H1 (cell line): ENCODE measurements around the gene SLC2A8. TPM values are rescaled to one million over a fixed set of nuclear protein-coding genes. Genes with fewer than 3 reads are reported as not detected.

Experiments used
- CTCF ChIA-PET: fragments of 300-600 bp; sonication (Branson Sonifier 250); formaldehyde crosslinking; loops from one replicate; lab custom pipeline; 2021; ENCODE audit not compliant: partially characterized antibody; lab: Charles Lee
- POLR2A ChIA-PET: fragments of 300-600 bp; sonication (Branson Sonifier 250); formaldehyde crosslinking; loops from one replicate; lab custom pipeline; 2021; ENCODE audit warnings: inconsistent platforms; ENCODE audit not compliant: partially characterized antibody; lab: Charles Lee
- DNase-seq, 2 experiments: peaks; one replicate each; pipeline versions ENCODE4 v3.0.0 to v3.0.0-alpha.2; 2010 to 2022; ENCODE audit warnings: low spot score in 2 of 2, low read depth in 1 of 2, mixed read lengths in 1 of 2
- FAIRE-seq: peaks from 2 replicates; lab custom pipeline; 2011; peaks lifted over from hg19 to GRCh38; lab: Jason Lieb, UNC
- H2AFZ ChIP-seq: 2 replicates; pipeline ENCODE4 v1.8.1; 2012; ENCODE audit warnings: low read length, inconsistent platforms
- H2AK5ac ChIP-seq: 2 replicates; pipeline ENCODE4 v1.6.1; 2013; ENCODE audit warnings: low read depth, low read length
- H2BK120ac ChIP-seq: replicated peaks from 2 replicates; pipeline ENCODE3; 2013; ENCODE audit warnings: low read depth, low read length, inconsistent platforms
- H2BK12ac ChIP-seq: 2 replicates; pipeline ENCODE4 v1.6.1; 2013; ENCODE audit warnings: low read depth, low read length
- H2BK15ac ChIP-seq: 2 replicates; pipeline ENCODE4 v1.6.1; 2013; ENCODE audit warnings: low read length
- H2BK20ac ChIP-seq: 2 replicates; pipeline ENCODE4 v1.6.1; 2013; ENCODE audit warnings: low read length
- H2BK5ac ChIP-seq: 2 replicates; pipeline ENCODE4 v1.6.1; 2013; ENCODE audit warnings: low read depth, low read length
- H3K14ac ChIP-seq: 2 replicates; pipeline ENCODE4 v1.6.1; 2013; ENCODE audit warnings: inconsistent platforms; ENCODE audit not compliant: insufficient read length
- H3K18ac ChIP-seq: 2 replicates; pipeline ENCODE4 v1.6.1; 2013; ENCODE audit warnings: low read length; ENCODE audit errors: extremely low read depth
- H3K23ac ChIP-seq: 2 replicates; pipeline ENCODE4 v1.6.1; 2013; ENCODE audit warnings: inconsistent platforms; ENCODE audit not compliant: insufficient read length
- H3K23me2 ChIP-seq: 2 replicates; pipeline ENCODE4 v1.6.1; 2013; ENCODE audit warnings: low read depth, low read length
- H3K27ac ChIP-seq: 2 replicates; pipeline ENCODE4 v1.6.1; 2011; ENCODE audit warnings: low read depth, low read length, inconsistent platforms
- H3K27me3 ChIP-seq, 4 experiments: replicated peaks in 1 of 4; 1 replicate in 1 of 4; 2 replicates in 3 of 4; pipeline versions ENCODE4 v1.6.1 to v1.8.1; 2011 to 2013; ENCODE audit warnings: low read length in 3 of 4, mild to moderate bottlenecking in 3 of 4, inconsistent platforms in 2 of 4, mixed read lengths in 2 of 4, moderate library complexity in 1 of 4; ENCODE audit not compliant: control insufficient read depth in 3 of 4, insufficient read depth in 3 of 4; ENCODE audit errors: extremely low read depth in 1 of 4
- H3K36me3 ChIP-seq, 4 experiments: 2 replicates each; pipeline versions ENCODE4 v1.6.1 to v1.8.1; 2011 to 2013; ENCODE audit warnings: mild to moderate bottlenecking in 4 of 4, low read length in 3 of 4, moderate library complexity in 2 of 4, control low read depth in 1 of 4, inconsistent platforms in 1 of 4; ENCODE audit not compliant: insufficient read depth in 4 of 4, control insufficient read depth in 2 of 4
- H3K4ac ChIP-seq: replicated peaks from 2 replicates; pipeline ENCODE3; 2013; ENCODE audit warnings: low read length, low read depth, mixed read lengths, inconsistent platforms; ENCODE audit not compliant: insufficient read length
- H3K4me1 ChIP-seq, 4 experiments: replicated peaks in 1 of 4; 1 replicate in 1 of 4; 2 replicates in 3 of 4; pipeline versions ENCODE4 v1.6.1 to v1.8.1; 2011 to 2013; ENCODE audit warnings: low read length in 3 of 4, inconsistent platforms in 2 of 4, mixed read lengths in 1 of 4; ENCODE audit not compliant: insufficient read depth in 4 of 4, control insufficient read depth in 3 of 4
- H3K4me2 ChIP-seq, 2 experiments: 2 replicates each; pipeline versions ENCODE4 v1.6.1 to v1.8.1; 2011 to 2013; ENCODE audit warnings: low read depth in 2 of 2, low read length in 2 of 2, control low read depth in 1 of 2, inconsistent platforms in 1 of 2, mild to moderate bottlenecking in 1 of 2; ENCODE audit not compliant: insufficient read depth in 1 of 2
- H3K4me3 ChIP-seq, 4 experiments: fragments of 200-600, 300-600 bp in 1 of 4; sonication (generic), shearing (Covaris generic), sonication (Bioruptor Twin) in 1 of 4; 2 replicates each; pipeline versions ENCODE4 v1.5.1 to v1.8.1; 2011 to 2016; ENCODE audit warnings: low read length in 4 of 4, low read depth in 3 of 4, control low read depth in 2 of 4, inconsistent platforms in 2 of 4, mild to moderate bottlenecking in 2 of 4, mixed read lengths in 1 of 4, moderate library complexity in 1 of 4; ENCODE audit not compliant: insufficient read depth in 2 of 4; ENCODE audit errors: extremely low read depth in 1 of 4
- H3K56ac ChIP-seq: replicated peaks from 2 replicates; pipeline ENCODE3; 2013; ENCODE audit warnings: low read depth, mild to moderate bottlenecking, mixed read lengths, low read length, inconsistent platforms; ENCODE audit not compliant: insufficient read length
- H3K79me1 ChIP-seq: 2 replicates; pipeline ENCODE4 v1.6.1; 2013; ENCODE audit warnings: low read depth, low read length, control low read depth
- H3K79me2 ChIP-seq, 2 experiments: 2 replicates each; pipeline versions ENCODE4 v1.6.1 to v1.8.1; 2012 to 2013; ENCODE audit warnings: low read length in 2 of 2, mild to moderate bottlenecking in 2 of 2, inconsistent platforms in 1 of 2; ENCODE audit not compliant: insufficient read depth in 2 of 2, control insufficient read depth in 1 of 2
- H3K9ac ChIP-seq, 4 experiments: replicated peaks in 1 of 4; 1 replicate in 1 of 4; 2 replicates in 3 of 4; pipeline versions ENCODE4 v1.6.1 to v1.8.1; 2011 to 2013; ENCODE audit warnings: low read depth in 3 of 4, low read length in 3 of 4, control low read depth in 2 of 4, mild to moderate bottlenecking in 2 of 4, moderate library complexity in 2 of 4, inconsistent platforms in 1 of 4; ENCODE audit errors: extremely low read depth in 1 of 4
- H3K9me3 ChIP-seq, 2 experiments: 2 replicates each; pipeline versions ENCODE4 v1.6.1 to v1.8.1; 2012 to 2013; ENCODE audit warnings: mild to moderate bottlenecking in 2 of 2, moderate library complexity in 2 of 2, control low read depth in 1 of 2, inconsistent platforms in 1 of 2, low read depth in 1 of 2, low read length in 1 of 2, mixed read lengths in 1 of 2; ENCODE audit not compliant: insufficient read depth in 2 of 2
- H4K20me1 ChIP-seq, 2 experiments: replicated peaks in 1 of 2; 2 replicates each; pipeline versions ENCODE3 to v1.8.1; 2011 to 2013; ENCODE audit warnings: inconsistent platforms in 2 of 2, low read length in 2 of 2, mild to moderate bottlenecking in 1 of 2; ENCODE audit not compliant: insufficient read depth in 2 of 2, control insufficient read depth in 1 of 2
- H4K5ac ChIP-seq: 2 replicates; pipeline ENCODE4 v1.6.1; 2013; ENCODE audit warnings: low read length, low read depth, mixed read lengths, inconsistent platforms; ENCODE audit not compliant: insufficient read length
- H4K8ac ChIP-seq: 2 replicates; pipeline ENCODE4 v1.8.0; 2013; ENCODE audit warnings: mild to moderate bottlenecking, moderate library complexity, low read length, inconsistent platforms; ENCODE audit not compliant: insufficient read depth; ENCODE audit errors: extremely low read depth
- H4K91ac ChIP-seq: replicated peaks from 2 replicates; pipeline ENCODE3; 2013; ENCODE audit warnings: low read length, mixed read lengths, inconsistent platforms; ENCODE audit not compliant: insufficient read length
- BCL11A ChIP-seq, 2 experiments: IDR thresholded peaks; one replicate each; pipeline ENCODE4 v1.6.1; 2011; ENCODE audit warnings: low read depth in 2 of 2, low read length in 2 of 2, mild to moderate bottlenecking in 2 of 2
- WGBS, 2 experiments: shearing (Covaris generic) in 1 of 2; methylation state at CpG; one replicate each; pipeline versions ENCODE4 v1.1.6 to v1.1.7; 2013 to 2015; ENCODE audit warnings: low lambda C conversion rate in 2 of 2, mixed read lengths in 2 of 2, inconsistent platforms in 1 of 2, low coverage in 1 of 2, missing lambda C conversion rate in 1 of 2; ENCODE audit not compliant: insufficient replicate concordance in 2 of 2, insufficient coverage in 1 of 2, insufficient read length in 1 of 2; ENCODE audit errors: extremely low coverage in 1 of 2, missing lambda C conversion rate in 1 of 2; 5-methylcytosine and 5-hydroxymethylcytosine counted together
- polyA plus RNA-seq, 7 experiments: library from polyadenylated mRNA; depleted of rRNA in 3 of 7; stranded (reverse) in 5 of 7; unstranded in 2 of 7; fragments of >200 nt in 5 of 7; fragments of 200-250 nt in 2 of 7; gene quantifications; 1 replicate in 5 of 7; 2 replicates in 1 of 7; 4 replicates in 1 of 7; pipeline versions ENCODE4 v1.2.1 to v1.2.3, GENCODE V29; 2011 to 2013; ENCODE audit warnings: missing spikeins in 2 of 7, mixed read lengths in 2 of 7
- total RNA-seq: library from RNA; stranded (reverse); fragmentation: NEBNext Ultra II Directional; extraction: Animal tissue kit (Norgen Biotek cat#: 25700); gene quantifications from 2 replicates; pipeline ENCODE4 v1.2.1, GENCODE V29; 2021

SLC2A8 gene
- total and polyA plus RNA-seq, 2 of the 8 experiments (the other 6 are each of a cell fraction or from before 2014, with no cell fraction given): 24.6 to 36.4 TPM

DNA sequence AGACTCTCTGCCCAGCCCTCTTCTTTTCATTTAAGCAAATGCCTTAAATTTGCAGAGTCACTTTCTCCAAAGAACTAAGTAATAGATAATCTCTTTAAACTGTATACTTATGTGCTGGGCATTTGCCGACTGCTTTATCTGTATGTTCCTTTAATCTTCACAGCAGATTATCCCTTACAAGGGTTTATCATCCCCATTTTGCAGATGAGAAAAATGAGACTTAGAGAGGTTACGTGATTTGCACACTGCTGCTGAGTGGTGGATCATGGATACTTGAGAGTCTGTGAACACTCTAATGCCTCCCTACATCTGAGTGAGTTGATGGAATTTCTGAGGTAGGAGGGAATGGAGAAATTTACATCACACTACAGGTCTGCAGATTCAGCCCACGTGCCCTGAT, 31.4 kb downstream of the SLC2A8 start:
- no peak for FAIRE-seq
- H2BK120ac ChIP-seq: no peak overlapping the region
- CTCF ChIA-PET: no interaction called here
- no peak overlapping the region for H4K8ac ChIP-seq
- no peak overlapping the region for H3K9ac ChIP-seq
- no peak overlapping the region for H2AFZ ChIP-seq
- no peak overlapping the region for H3K18ac ChIP-seq
- TF ChIP-seq BCL11A (IDR thresholded peaks at IDR 0.05; ENCODE audit: low read depth in 2 of 2, low read length in 2 of 2): no peak
- peaks cover 10% of the 10 kb centered on the region for H3K23me2 ChIP-seq
- POLR2A ChIA-PET: interaction anchor here (1.5 kb wide), 1 partner anchor 22 kb away, joined by 4 read pairs; the partner anchor contains the start of genes LRSAM1 and RPL12
- no peak overlapping the region for H3K14ac ChIP-seq
- no peaks in the 10 kb centered on the region for H3K9me3 ChIP-seq
- no peak overlapping the region for H2BK20ac ChIP-seq
- no peak overlapping the region for H2BK12ac ChIP-seq
- no peak overlapping the region for H3K56ac ChIP-seq
- no peak overlapping the region for H4K5ac ChIP-seq
- no peak overlapping the region for H3K4me2 ChIP-seq
- peaks cover 0 to 6% of the 10 kb centered on the region in 2 experiments for H4K20me1 ChIP-seq
- H3K4me3 ChIP-seq: no peak overlapping the region
- H3K36me3 ChIP-seq: peaks cover 3 to 20% (median 10%) of the 10 kb centered on the region in 4 experiments
- DNase-seq: no peak
- peaks cover 0 to 3% (median 1%) of the 10 kb centered on the region in 4 experiments; a peak in 2 of 7 replicates for H3K4me1 ChIP-seq
- no peak overlapping the region for H3K27ac ChIP-seq
- H2AK5ac ChIP-seq: no peak overlapping the region
- H4K91ac ChIP-seq: no peak overlapping the region
- H2BK15ac ChIP-seq: no peak overlapping the region
- H2BK5ac ChIP-seq: no peak overlapping the region
- no peaks in the 10 kb centered on the region for H3K27me3 ChIP-seq
- H3K4ac ChIP-seq: no peak overlapping the region
- WGBS, 2 experiments: 93% methylated on average over 3 of the region's 3 CpGs; no CpG with 5 or more reads in 1 of the 2 experiments
- H3K79me1 ChIP-seq: peaks cover 2% of the 10 kb centered on the region; the same call in 1 of the 2 replicates
- H3K23ac ChIP-seq: no peak overlapping the region
- peaks cover 7 to 35% of the 10 kb centered on the region in 2 experiments for H3K79me2 ChIP-seq
